SK-N-SH treated with all-trans-retinoic acid at 6 μM for 48 hours (cell line): Measurements from ENCODE around the gene VEGFB.

Experiments used
- ATAC-seq: fragments of 200-7000 bp; cut with Tn5 transposase; 3 replicates; pipeline ENCODE4 v1.9.1; 2020; ENCODE audit warnings: mild to moderate bottlenecking, moderate library complexity
- ARNTL ChIP-seq: fragments of 450-650 bp; formaldehyde crosslinking; IDR thresholded peaks from 2 replicates; pipeline ENCODE4 v1.5.0; 2020; ENCODE audit warnings: low read depth, mild to moderate bottlenecking, moderate library complexity, borderline replicate concordance
- BACH2 ChIP-seq: fragments of 250-450 bp; sonication (Bioruptor Pico); IDR thresholded peaks from 2 replicates; pipeline ENCODE4 v1.9.0; 2021; ENCODE audit warnings: mild to moderate bottlenecking, borderline replicate concordance
- CREB5 ChIP-seq: fragments of 250-450 bp; sonication (Bioruptor Pico); IDR thresholded peaks from 2 replicates; pipeline ENCODE4 v1.5.1; 2020; ENCODE audit warnings: low read depth, mild to moderate bottlenecking, moderate library complexity
- GLIS3 ChIP-seq: fragments of 250-450 bp; sonication (Bioruptor Pico); IDR thresholded peaks from 2 replicates; pipeline ENCODE4 v1.5.0; 2020; ENCODE audit warnings: mild to moderate bottlenecking, moderate library complexity
- ISL1 ChIP-seq: fragments of 250-450 bp; sonication (Bioruptor Pico); IDR thresholded peaks from 2 replicates; pipeline ENCODE4 v2.1.2; 2022; ENCODE audit warnings: mild to moderate bottlenecking, moderate library complexity
- OSR1 ChIP-seq: fragments of 250-450 bp; sonication (Bioruptor Pico); IDR thresholded peaks from 2 replicates; pipeline ENCODE4 v1.8.0; 2022; ENCODE audit warnings: moderate library complexity, mild to moderate bottlenecking, inconsistent platforms
- POU6F1 ChIP-seq: fragments of 250-450 bp; sonication (Bioruptor Pico); IDR thresholded peaks from 2 replicates; pipeline ENCODE4 v1.8.0; 2021; ENCODE audit warnings: low read depth, mild to moderate bottlenecking, moderate library complexity, borderline replicate concordance
- RARB ChIP-seq: fragments of 250-450 bp; sonication (Bioruptor Pico); IDR thresholded peaks from 2 replicates; pipeline ENCODE4 v1.8.0; 2021; ENCODE audit warnings: mild to moderate bottlenecking, moderate library complexity
- TCF4 ChIP-seq: fragments of 250-450 bp; sonication (Bioruptor Pico); IDR thresholded peaks from 2 replicates; pipeline ENCODE4 v1.8.0; 2021; ENCODE audit warnings: mild to moderate bottlenecking, moderate library complexity, borderline replicate concordance
- TOX ChIP-seq: fragments of 250-450 bp; sonication (Bioruptor Pico); IDR thresholded peaks from 2 replicates; pipeline ENCODE4 v1.8.0; 2021; ENCODE audit warnings: mild to moderate bottlenecking, moderate library complexity, borderline replicate concordance
- ZC3H10 ChIP-seq: fragments of 250-450 bp; sonication (Bioruptor Pico); IDR thresholded peaks from 2 replicates; pipeline ENCODE4 v1.5.1; 2021; ENCODE audit warnings: mild to moderate bottlenecking, moderate library complexity
- ZFP3 ChIP-seq: fragments of 250-450 bp; sonication (Bioruptor Pico); IDR thresholded peaks from 2 replicates; pipeline ENCODE4 v1.5.0; 2020; ENCODE audit warnings: mild to moderate bottlenecking, moderate library complexity
- ZFP30 ChIP-seq: fragments of 450-650 bp; formaldehyde crosslinking; IDR thresholded peaks from 2 replicates; pipeline ENCODE4 v1.5.0; 2022; ENCODE audit warnings: mild to moderate bottlenecking, moderate library complexity
- ZNF565 ChIP-seq: fragments of 450-650 bp; formaldehyde crosslinking; conservative IDR thresholded peaks from 2 replicates; pipeline ENCODE4 v1.5.0; 2020; ENCODE audit warnings: low read depth, mild to moderate bottlenecking, moderate library complexity
- ZNF70 ChIP-seq: fragments of 450-650 bp; formaldehyde crosslinking; IDR thresholded peaks from 2 replicates; pipeline ENCODE4 v1.5.0; 2020; ENCODE audit warnings: mild to moderate bottlenecking, moderate library complexity
- ZNF8 ChIP-seq: fragments of 450-650 bp; formaldehyde crosslinking; IDR thresholded peaks from 2 replicates; pipeline ENCODE4 v1.5.0; 2020; ENCODE audit warnings: mild to moderate bottlenecking, moderate library complexity
- TF ChIP-seq, protein P1 (sequence below): fragments of 250-450 bp; sonication (Bioruptor Pico); IDR thresholded peaks from 2 replicates; pipeline ENCODE4 v1.5.1; 2021; ENCODE audit warnings: mild to moderate bottlenecking, moderate library complexity
- TF ChIP-seq, protein P2 (sequence below): fragments of 250-450 bp; sonication (Bioruptor Pico); IDR thresholded peaks from 2 replicates; pipeline ENCODE4 v1.8.0; 2020; ENCODE audit warnings: mild to moderate bottlenecking, moderate library complexity, borderline replicate concordance
- TF ChIP-seq, protein P3 (sequence below): fragments of 250-450 bp; sonication (Bioruptor Pico); IDR thresholded peaks from 2 replicates; pipeline ENCODE4 v1.5.0; 2020; ENCODE audit warnings: mild to moderate bottlenecking, moderate library complexity

Gene VEGFB

DNA sequence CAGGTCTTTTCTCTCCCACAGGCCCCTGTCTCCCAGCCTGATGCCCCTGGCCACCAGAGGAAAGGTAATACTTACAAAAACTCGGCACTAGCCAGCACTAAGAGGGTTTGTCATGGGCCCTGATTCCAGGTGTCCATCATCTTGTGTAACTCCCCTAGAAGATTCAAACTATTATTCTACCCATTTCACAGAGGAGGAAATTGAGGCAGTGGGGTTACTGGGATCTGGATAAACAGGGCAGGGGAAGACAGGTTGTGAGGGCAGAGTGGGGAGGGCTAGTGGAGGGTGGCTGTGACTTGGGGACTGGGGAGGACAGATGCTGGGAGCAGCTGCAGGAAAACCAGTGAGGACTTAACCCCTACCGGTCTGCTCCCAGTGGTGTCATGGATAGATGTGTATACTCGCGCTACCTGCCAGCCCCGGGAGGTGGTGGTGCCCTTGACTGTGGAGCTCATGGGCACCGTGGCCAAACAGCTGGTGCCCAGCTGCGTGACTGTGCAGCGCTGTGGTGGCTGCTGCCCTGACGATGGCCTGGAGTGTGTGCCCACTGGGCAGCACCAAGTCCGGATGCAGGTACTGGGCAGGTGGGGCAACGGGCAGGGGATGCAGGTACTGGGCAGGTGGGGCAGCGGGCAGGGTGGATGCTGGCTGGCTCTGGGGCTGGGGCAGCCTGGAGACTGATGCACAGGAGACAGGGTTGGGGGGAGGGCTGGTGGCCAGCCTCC, 1.2 kb downstream of the VEGFB start (continued):
- no peak for TF ChIP-seq ZC3H10 (CRISPR knock-in tag)
- TF ChIP-seq, all 23 proteins: peak for 0

- TF ChIP-seq, protein P1, sequence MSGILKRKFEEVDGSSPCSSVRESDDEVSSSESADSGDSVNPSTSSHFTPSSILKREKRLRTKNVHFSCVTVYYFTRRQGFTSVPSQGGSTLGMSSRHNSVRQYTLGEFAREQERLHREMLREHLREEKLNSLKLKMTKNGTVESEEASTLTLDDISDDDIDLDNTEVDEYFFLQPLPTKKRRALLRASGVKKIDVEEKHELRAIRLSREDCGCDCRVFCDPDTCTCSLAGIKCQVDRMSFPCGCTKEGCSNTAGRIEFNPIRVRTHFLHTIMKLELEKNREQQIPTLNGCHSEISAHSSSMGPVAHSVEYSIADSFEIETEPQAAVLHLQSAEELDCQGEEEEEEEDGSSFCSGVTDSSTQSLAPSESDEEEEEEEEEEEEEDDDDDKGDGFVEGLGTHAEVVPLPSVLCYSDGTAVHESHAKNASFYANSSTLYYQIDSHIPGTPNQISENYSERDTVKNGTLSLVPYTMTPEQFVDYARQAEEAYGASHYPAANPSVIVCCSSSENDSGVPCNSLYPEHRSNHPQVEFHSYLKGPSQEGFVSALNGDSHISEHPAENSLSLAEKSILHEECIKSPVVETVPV (CRISPR knock-in tag), result no peak
- TF ChIP-seq ZFP3 (CRISPR knock-in tag) (no peak), POU6F1 (CRISPR knock-in tag) (no peak), ZFP30 (CRISPR knock-in tag) (no peak), ZNF565 (CRISPR knock-in tag) (no peak), OSR1 (no peak), BACH2 (CRISPR knock-in tag) (no peak), ARNTL (CRISPR knock-in tag) (no peak), ZNF8 (CRISPR knock-in tag) (no peak), RARB (CRISPR knock-in tag) (no peak), TOX (CRISPR knock-in tag) (no peak), ZC3H10 (CRISPR knock-in tag) (no peak), ZNF70 (CRISPR knock-in tag) (no peak), ISL1 (CRISPR knock-in tag) (no peak), TCF4 (CRISPR knock-in tag) (no peak), GLIS3 (CRISPR knock-in tag) (no peak), CREB5 (CRISPR knock-in tag) (no peak)
- TF ChIP-seq, protein P2, sequence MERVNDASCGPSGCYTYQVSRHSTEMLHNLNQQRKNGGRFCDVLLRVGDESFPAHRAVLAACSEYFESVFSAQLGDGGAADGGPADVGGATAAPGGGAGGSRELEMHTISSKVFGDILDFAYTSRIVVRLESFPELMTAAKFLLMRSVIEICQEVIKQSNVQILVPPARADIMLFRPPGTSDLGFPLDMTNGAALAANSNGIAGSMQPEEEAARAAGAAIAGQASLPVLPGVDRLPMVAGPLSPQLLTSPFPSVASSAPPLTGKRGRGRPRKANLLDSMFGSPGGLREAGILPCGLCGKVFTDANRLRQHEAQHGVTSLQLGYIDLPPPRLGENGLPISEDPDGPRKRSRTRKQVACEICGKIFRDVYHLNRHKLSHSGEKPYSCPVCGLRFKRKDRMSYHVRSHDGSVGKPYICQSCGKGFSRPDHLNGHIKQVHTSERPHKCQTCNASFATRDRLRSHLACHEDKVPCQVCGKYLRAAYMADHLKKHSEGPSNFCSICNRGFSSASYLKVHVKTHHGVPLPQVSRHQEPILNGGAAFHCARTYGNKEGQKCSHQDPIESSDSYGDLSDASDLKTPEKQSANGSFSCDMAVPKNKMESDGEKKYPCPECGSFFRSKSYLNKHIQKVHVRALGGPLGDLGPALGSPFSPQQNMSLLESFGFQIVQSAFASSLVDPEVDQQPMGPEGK (CRISPR knock-in tag), result no peak
- TF ChIP-seq, protein P3, sequence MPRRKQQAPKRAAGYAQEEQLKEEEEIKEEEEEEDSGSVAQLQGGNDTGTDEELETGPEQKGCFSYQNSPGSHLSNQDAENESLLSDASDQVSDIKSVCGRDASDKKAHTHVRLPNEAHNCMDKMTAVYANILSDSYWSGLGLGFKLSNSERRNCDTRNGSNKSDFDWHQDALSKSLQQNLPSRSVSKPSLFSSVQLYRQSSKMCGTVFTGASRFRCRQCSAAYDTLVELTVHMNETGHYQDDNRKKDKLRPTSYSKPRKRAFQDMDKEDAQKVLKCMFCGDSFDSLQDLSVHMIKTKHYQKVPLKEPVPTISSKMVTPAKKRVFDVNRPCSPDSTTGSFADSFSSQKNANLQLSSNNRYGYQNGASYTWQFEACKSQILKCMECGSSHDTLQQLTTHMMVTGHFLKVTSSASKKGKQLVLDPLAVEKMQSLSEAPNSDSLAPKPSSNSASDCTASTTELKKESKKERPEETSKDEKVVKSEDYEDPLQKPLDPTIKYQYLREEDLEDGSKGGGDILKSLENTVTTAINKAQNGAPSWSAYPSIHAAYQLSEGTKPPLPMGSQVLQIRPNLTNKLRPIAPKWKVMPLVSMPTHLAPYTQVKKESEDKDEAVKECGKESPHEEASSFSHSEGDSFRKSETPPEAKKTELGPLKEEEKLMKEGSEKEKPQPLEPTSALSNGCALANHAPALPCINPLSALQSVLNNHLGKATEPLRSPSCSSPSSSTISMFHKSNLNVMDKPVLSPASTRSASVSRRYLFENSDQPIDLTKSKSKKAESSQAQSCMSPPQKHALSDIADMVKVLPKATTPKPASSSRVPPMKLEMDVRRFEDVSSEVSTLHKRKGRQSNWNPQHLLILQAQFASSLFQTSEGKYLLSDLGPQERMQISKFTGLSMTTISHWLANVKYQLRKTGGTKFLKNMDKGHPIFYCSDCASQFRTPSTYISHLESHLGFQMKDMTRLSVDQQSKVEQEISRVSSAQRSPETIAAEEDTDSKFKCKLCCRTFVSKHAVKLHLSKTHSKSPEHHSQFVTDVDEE (CRISPR knock-in tag), result no peak
- ATAC-seq, result no peak
These were observed 3.1 kb downstream of the VEGFB start for GRCh38 chr11:64237484-64237951.

- ATAC-seq, result no peak
- TF ChIP-seq BACH2 (CRISPR knock-in tag) (no peak), ZC3H10 (CRISPR knock-in tag) (no peak), POU6F1 (CRISPR knock-in tag) (no peak), ZFP30 (CRISPR knock-in tag) (no peak)
- TF ChIP-seq, protein P1 (CRISPR knock-in tag), result no peak
These were observed 3.7 kb downstream of the VEGFB start for GRCh38 chr11:64238076-64238475.
